ENCODE measurements around the gene FOXN1. TPM values are rescaled to one million over a fixed set of nuclear protein-coding genes. Genes with fewer than 3 reads are reported as not detected.

FOXN1 gene
- total RNA-seq, 1 donor from 2014 or later, result not detected

DNA sequence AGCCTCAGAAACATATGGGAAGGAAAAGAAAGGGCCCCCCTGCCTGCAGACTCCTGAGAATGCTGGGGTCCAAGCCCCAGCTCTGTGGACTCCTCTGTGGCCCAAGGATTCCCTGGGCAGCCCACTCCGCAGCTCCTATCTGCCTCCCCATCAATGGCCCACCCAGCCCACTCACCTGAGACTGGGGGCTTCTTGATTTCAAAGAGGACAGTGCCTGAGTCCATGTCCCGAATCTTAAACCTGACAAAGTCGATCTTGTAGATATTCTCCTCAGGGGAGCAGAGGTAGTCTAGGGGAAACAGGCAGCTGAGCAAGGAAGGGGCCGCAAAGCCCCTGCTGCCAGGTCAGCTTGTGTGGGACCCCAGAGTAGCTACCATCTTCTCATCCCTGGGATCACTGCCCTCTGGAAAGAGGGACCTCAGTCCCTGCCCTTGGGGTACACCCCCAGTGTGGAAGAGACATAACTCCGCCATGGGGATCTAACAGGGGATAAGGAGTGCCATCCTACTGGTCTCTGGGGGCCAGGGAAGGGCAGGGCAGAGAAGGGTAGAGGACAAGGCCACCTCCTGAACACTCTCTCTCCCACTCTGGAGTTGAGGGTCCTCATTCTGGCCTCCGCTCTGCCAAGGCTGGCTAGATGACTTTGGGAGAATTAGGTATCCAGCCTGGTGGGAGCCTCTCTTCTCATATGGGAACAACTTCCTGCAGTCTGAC lies 42.4 kb downstream of the FOXN1 start:
- peaks cover 5% of the 10 kb centered on the region for H3K79me2 ChIP-seq (ENCODE audit: insufficient read depth, low read length)
- H3K27ac ChIP-seq (ENCODE audit: low read depth, low read length), result no peak overlapping the region
- Mint-ChIP-seq H3K27me3 (ENCODE audit: low read depth, unreplicated experiment) (peaks cover 5% of the 10 kb centered on the region), H3K36me3 (ENCODE audit: low read depth, unreplicated experiment) (peaks cover 6% of the 10 kb centered on the region), H3K9me3 (ENCODE audit: unreplicated experiment) (no peaks in the 10 kb centered on the region), H3K4me3 (ENCODE audit: unreplicated experiment) (peak overlapping the region; percentile 27), H3K4me1 (ENCODE audit: low read depth, unreplicated experiment) (peaks cover 11% of the 10 kb centered on the region), H3K27ac (ENCODE audit: unreplicated experiment) (no peak overlapping the region)
- H3K9me3 ChIP-seq (ENCODE audit: insufficient read depth, low read depth, low read length), result no peaks in the 10 kb centered on the region
- H2AFZ ChIP-seq (ENCODE audit: low read depth, low read length), result no peak overlapping the region
- H4K20me1 ChIP-seq (ENCODE audit: insufficient read depth, low read length), result peaks cover 44% of the 10 kb centered on the region
- H3K36me3 ChIP-seq (ENCODE audit: insufficient read depth, low read length), result no peaks in the 10 kb centered on the region
- H3K4me3 ChIP-seq (ENCODE audit: insufficient read depth, low read depth, low read length), result no peak overlapping the region
- no peak overlapping the region for H3K4me2 ChIP-seq (ENCODE audit: low read length)
- peaks cover 7% of the 10 kb centered on the region for H3K4me1 ChIP-seq (ENCODE audit: insufficient read depth, low read length)
- no peak for DNase-seq (ENCODE audit: low read depth)
- TF ChIP-seq, protein P1, sequence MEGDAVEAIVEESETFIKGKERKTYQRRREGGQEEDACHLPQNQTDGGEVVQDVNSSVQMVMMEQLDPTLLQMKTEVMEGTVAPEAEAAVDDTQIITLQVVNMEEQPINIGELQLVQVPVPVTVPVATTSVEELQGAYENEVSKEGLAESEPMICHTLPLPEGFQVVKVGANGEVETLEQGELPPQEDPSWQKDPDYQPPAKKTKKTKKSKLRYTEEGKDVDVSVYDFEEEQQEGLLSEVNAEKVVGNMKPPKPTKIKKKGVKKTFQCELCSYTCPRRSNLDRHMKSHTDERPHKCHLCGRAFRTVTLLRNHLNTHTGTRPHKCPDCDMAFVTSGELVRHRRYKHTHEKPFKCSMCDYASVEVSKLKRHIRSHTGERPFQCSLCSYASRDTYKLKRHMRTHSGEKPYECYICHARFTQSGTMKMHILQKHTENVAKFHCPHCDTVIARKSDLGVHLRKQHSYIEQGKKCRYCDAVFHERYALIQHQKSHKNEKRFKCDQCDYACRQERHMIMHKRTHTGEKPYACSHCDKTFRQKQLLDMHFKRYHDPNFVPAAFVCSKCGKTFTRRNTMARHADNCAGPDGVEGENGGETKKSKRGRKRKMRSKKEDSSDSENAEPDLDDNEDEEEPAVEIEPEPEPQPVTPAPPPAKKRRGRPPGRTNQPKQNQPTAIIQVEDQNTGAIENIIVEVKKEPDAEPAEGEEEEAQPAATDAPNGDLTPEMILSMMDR (IDR thresholded peaks at IDR 0.05; ENCODE audit: insufficient read depth, low read depth, low read length), result no peak
- no peak for TF ChIP-seq EZH2 (IDR thresholded peaks at IDR 0.05; ENCODE audit: insufficient read depth, low read length)
- H3K27me3 ChIP-seq (ENCODE audit: insufficient read depth, low read length), result no peaks in the 10 kb centered on the region
- no peak for FAIRE-seq
- H3K9ac ChIP-seq (ENCODE audit: low read length), result no peak overlapping the region

DNA sequence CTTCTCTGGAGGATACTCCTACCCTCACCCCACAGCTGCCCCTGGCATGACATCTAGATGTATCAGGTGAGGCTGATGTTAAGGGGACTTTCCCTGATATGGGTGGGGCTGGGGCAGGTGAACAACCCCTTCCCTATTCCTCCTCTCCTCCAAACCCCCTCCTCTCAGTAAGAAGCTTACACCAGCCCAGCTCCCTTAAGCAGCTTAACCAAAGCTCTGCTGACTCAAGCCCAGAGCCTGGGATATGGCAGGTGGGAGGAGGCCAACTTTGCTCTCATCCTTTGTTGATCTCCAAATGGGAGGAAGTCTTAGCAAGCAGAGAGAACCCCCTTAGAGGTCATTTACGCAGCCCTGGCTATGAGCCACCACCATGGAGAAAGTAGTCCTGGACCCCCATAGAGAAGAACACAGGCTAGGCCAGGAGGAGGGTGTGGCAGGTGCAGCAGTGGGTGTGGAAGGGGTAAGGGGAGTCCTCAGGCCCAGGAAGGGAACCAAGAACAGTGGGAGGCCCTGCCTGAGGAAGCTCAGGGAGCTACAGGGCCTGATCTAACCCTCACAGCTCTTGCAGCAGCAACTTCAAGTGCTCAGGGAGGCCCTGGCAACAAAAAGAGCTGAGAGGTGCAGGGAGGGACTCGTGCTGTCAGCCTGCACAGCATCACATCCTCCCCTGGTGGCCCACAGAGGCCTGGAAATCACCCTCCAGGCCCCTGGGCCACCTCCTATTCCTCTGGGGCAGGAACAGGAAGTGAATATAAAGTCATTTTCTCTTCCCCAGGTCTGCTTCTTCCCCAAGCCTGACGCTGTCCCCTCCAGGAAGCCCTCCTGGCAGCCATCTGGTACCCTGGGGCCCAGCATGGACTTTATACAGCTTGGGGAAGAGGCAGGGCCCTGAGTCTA lies 43.3 kb downstream of the FOXN1 start:
- Mint-ChIP-seq H3K4me3 (ENCODE audit: unreplicated experiment) (peak overlapping the region; percentile 34), H3K36me3 (ENCODE audit: low read depth, unreplicated experiment) (peaks cover 14% of the 10 kb centered on the region), H3K27ac (ENCODE audit: unreplicated experiment) (no peak overlapping the region), H3K9me3 (ENCODE audit: unreplicated experiment) (no peaks in the 10 kb centered on the region), H3K27me3 (ENCODE audit: low read depth, unreplicated experiment) (peaks cover 3% of the 10 kb centered on the region), H3K4me1 (ENCODE audit: low read depth, unreplicated experiment) (peaks cover 11% of the 10 kb centered on the region)
- H4K20me1 ChIP-seq (ENCODE audit: insufficient read depth, low read length), result peaks cover 44% of the 10 kb centered on the region
- H3K9me3 ChIP-seq (ENCODE audit: insufficient read depth, low read depth, low read length), result no peaks in the 10 kb centered on the region
- H2AFZ ChIP-seq (ENCODE audit: low read depth, low read length), result no peak overlapping the region
- no peak overlapping the region for H3K27ac ChIP-seq (ENCODE audit: low read depth, low read length)
- H3K36me3 ChIP-seq (ENCODE audit: insufficient read depth, low read length), result peaks cover 3% of the 10 kb centered on the region
- DNase-seq (ENCODE audit: low read depth) (no peak), FAIRE-seq (no peak)
- H3K79me2 ChIP-seq (ENCODE audit: insufficient read depth, low read length), result peaks cover 5% of the 10 kb centered on the region
- TF ChIP-seq, protein P1 (IDR thresholded peaks at IDR 0.05; ENCODE audit: insufficient read depth, low read depth, low read length), result no peak
- TF ChIP-seq EZH2 (IDR thresholded peaks at IDR 0.05; ENCODE audit: insufficient read depth, low read length), result no peak
- peaks cover 7% of the 10 kb centered on the region for H3K4me1 ChIP-seq (ENCODE audit: insufficient read depth, low read length)
- H3K9ac ChIP-seq (ENCODE audit: low read length), result no peak overlapping the region
- H3K4me2 ChIP-seq (ENCODE audit: low read length), result no peak overlapping the region
- H3K27me3 ChIP-seq (ENCODE audit: insufficient read depth, low read length), result no peaks in the 10 kb centered on the region
- no peak overlapping the region for H3K4me3 ChIP-seq (ENCODE audit: insufficient read depth, low read depth, low read length)

Measured in astrocyte (in vitro differentiated cells and primary cell).